SU-DHL-6 (cell line): ENCODE results near the gene HLTF.

Experiments used
- H2AFZ ChIP-seq: fragments of 200-600 bp; sonication (generic); 2 replicates; pipeline ENCODE4 v1.6.1; 2014; ENCODE audit warnings: low read depth, mild to moderate bottlenecking, moderate library complexity, mixed read lengths, antibody characterized with exemption, low read length; ENCODE audit not compliant: severe bottlenecking
- H3F3A ChIP-seq: fragments of 200-600 bp; shearing (Covaris generic); 2 replicates; pipeline ENCODE4 v1.6.0; 2016; ENCODE audit warnings: antibody characterized with exemption, mild to moderate bottlenecking; ENCODE audit not compliant: insufficient read depth
- H3K27ac ChIP-seq: fragments of 200-600 bp; sonication (generic); 2 replicates; pipeline ENCODE4 v1.5.1; 2016; ENCODE audit warnings: low read depth, mild to moderate bottlenecking, low read length, moderate library complexity, mixed read lengths
- H3K27me3 ChIP-seq: fragments of 200-600 bp; sonication (generic), shearing (Covaris generic); 2 replicates; pipeline ENCODE4 v1.6.0; 2014; ENCODE audit warnings: mild to moderate bottlenecking, low read length
- H3K36me3 ChIP-seq: fragments of 200-600 bp; sonication (generic); 2 replicates; pipeline ENCODE4 v1.6.1; 2014; ENCODE audit warnings: mild to moderate bottlenecking, low read length, mixed read lengths
- H3K4me2 ChIP-seq: fragments of 300-600, 200-600 bp; shearing (Covaris generic), sonication (generic); 2 replicates; pipeline ENCODE4 v1.6.0; 2014; ENCODE audit warnings: low read length, low read depth, mild to moderate bottlenecking; ENCODE audit not compliant: poor library complexity, severe bottlenecking
- H3K4me3 ChIP-seq: fragments of 200-600 bp; sonication (generic); 2 replicates; pipeline ENCODE4 v1.5.1; 2014; ENCODE audit warnings: antibody characterized with exemption, low read length, mild to moderate bottlenecking, mixed read lengths; ENCODE audit not compliant: insufficient read depth, poor library complexity, severe bottlenecking
- H3K79me2 ChIP-seq: fragments of 200-600 bp; sonication (generic); 2 replicates; pipeline ENCODE4 v1.6.1; 2014; ENCODE audit warnings: mild to moderate bottlenecking, low read length, moderate library complexity; ENCODE audit not compliant: insufficient read depth
- H3K9ac ChIP-seq: fragments of 200-600 bp; sonication (generic); 2 replicates; pipeline ENCODE4 v1.7.0; 2014; ENCODE audit warnings: mild to moderate bottlenecking, low read length
- H3K9me2 ChIP-seq: fragments of 200-600 bp; sonication (generic); replicated peaks from 2 replicates; pipeline ENCODE4 v1.6.1; 2014; ENCODE audit warnings: low read length; ENCODE audit not compliant: insufficient read depth
- H3K9me3 ChIP-seq: fragments of 200-600 bp; sonication (generic); 2 replicates; pipeline ENCODE4 v1.6.1; 2014; ENCODE audit warnings: low read length, mixed read lengths; ENCODE audit not compliant: insufficient read depth
- H4K20me1 ChIP-seq: fragments of 200-600 bp; sonication (generic); 2 replicates; pipeline ENCODE4 v1.6.1; 2014; ENCODE audit warnings: low read depth, mild to moderate bottlenecking, antibody characterized with exemption, low read length, moderate library complexity, mixed read lengths
- CTCF ChIP-seq: fragments of 200-600 bp; sonication (generic); IDR thresholded peaks from one replicate; pipeline ENCODE4 v1.5.1; 2017; ENCODE audit warnings: antibody characterized with exemption, mild to moderate bottlenecking, low read length, moderate library complexity; ENCODE audit not compliant: insufficient read depth, poor library complexity, severe bottlenecking
- EZH2phosphoT487 ChIP-seq: fragments of 200-600 bp; sonication (generic), shearing (Covaris generic); conservative IDR thresholded peaks from 2 replicates; pipeline ENCODE4 v1.6.1; 2018; ENCODE audit warnings: mild to moderate bottlenecking, antibody characterized with exemption, low read length, moderate library complexity, mixed read lengths

The HLTF gene

GRCh38 chr3:149058602-149059001 is 27.7 kb downstream of the HLTF start:
- Histone ChIP-seq H3K79me2 (no peaks in the 10 kb centered on the region), H3K4me3 (no peak overlapping the region), H3K27me3 (no peaks in the 10 kb centered on the region), H3F3A (0 out of 2 replicates have a peak, but pooled peaks cover 3% of the 10 kb centered on the region), H3K4me2 (no peak overlapping the region), H3K27ac (no peak overlapping the region), H3K9ac (no peak overlapping the region), H2AFZ (no peak overlapping the region), H4K20me1 (no peaks in the 10 kb centered on the region), H3K9me2 (no peaks in the 10 kb centered on the region), H3K36me3 (peaks cover 53% of the 10 kb centered on the region), H3K9me3 (no peaks in the 10 kb centered on the region)
- TF ChIP-seq EZH2phosphoT487 (no peak), CTCF (no peak)

GRCh38 chr3:149058198-149058597 is 28.1 kb downstream of the HLTF start:
- H3K79me2 ChIP-seq = no peaks in the 10 kb centered on the region
- no peaks in the 10 kb centered on the region for H4K20me1 ChIP-seq
- no peak overlapping the region for H3K9ac ChIP-seq
- 0 out of 2 replicates have a peak, but pooled peaks cover 3% of the 10 kb centered on the region for H3F3A ChIP-seq
- H3K9me3 ChIP-seq = no peaks in the 10 kb centered on the region
- H2AFZ ChIP-seq = no peak overlapping the region
- H3K4me3 ChIP-seq = no peak overlapping the region
- H3K4me2 ChIP-seq = no peak overlapping the region
- H3K36me3 ChIP-seq = peaks cover 53% of the 10 kb centered on the region
- TF ChIP-seq CTCF (no peak), EZH2phosphoT487 (no peak)
- H3K9me2 ChIP-seq = no peaks in the 10 kb centered on the region
- no peak overlapping the region for H3K27ac ChIP-seq
- H3K27me3 ChIP-seq = no peaks in the 10 kb centered on the region

- Histone ChIP-seq H3K79me2 (no peaks in the 10 kb centered on the region), H3K9me3 (no peaks in the 10 kb centered on the region), H4K20me1 (no peaks in the 10 kb centered on the region), H3K27ac (no peak overlapping the region), H2AFZ (no peak overlapping the region), H3K27me3 (no peaks in the 10 kb centered on the region), H3K9me2 (no peaks in the 10 kb centered on the region), H3K9ac (no peak overlapping the region), H3F3A (0 out of 2 replicates have a peak, but pooled peaks cover 3% of the 10 kb centered on the region), H3K36me3 (peaks cover 44% of the 10 kb centered on the region), H3K4me3 (no peak overlapping the region), H3K4me2 (no peak overlapping the region)
- no peak for TF ChIP-seq CTCF
- no peak for TF ChIP-seq EZH2phosphoT487
Observed at GRCh38 chr3:149055575-149055974, 30.8 kb downstream of the HLTF start.
